Cardiac fibroblast (primary cell): Measurements from ENCODE around the gene LRIG1.

ENCODE experiments used
- DNase-seq, 2 donors: peaks; one replicate each; pipeline versions ENCODE4 v3.0.0 to v3.0.0-alpha.2; 2010; ENCODE audit warnings: low read depth in 2 of 2
- H3K4me3 ChIP-seq, 2 donors: replicated peaks in 1 of 2; 1 replicate in 1 of 2; 2 replicates in 1 of 2; pipeline ENCODE4 v1.5.1; 2011; ENCODE audit warnings: low read depth in 2 of 2, low read length in 2 of 2, mild to moderate bottlenecking in 2 of 2, moderate library complexity in 1 of 2
- TF ChIP-seq, protein P1 (sequence below): IDR thresholded peaks from one replicate; pipeline ENCODE4 v1.5.1; 2011; ENCODE audit warnings: low read depth, mild to moderate bottlenecking, low read length, inconsistent platforms

Gene LRIG1

DNA sequence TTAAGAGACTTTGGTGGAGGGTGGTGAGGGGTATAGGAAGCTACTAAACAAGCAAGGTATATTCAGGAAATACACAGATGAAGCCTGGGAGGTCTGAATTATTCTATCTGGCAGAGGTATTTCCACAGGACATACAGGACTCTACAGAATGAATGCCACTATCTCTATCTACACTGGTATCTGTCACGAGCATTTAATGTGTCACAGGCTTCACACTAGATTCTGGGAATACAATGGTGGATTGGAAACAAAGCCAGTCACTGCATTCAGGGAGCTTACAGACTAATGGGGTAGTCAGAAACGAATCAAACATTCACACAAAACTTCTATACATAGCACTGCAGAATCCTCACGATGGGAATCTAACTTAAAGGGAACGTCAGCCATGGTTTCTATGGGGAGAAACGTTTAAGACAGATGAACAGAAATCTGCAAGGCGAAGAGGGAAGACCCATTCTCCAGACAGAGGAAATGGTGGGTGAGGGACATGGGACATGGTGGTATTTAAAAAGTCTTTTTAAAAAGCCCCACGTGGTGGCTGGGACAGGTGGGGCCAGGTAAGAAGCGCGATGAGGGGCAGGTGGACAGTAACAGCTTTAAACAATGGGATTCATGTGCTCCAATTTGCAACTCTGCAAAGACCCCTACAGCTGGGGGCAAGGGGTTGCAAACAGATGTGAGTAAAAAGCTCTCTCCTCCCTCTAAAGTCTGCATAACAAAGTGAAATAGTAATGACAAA is 16.5 kb downstream of the LRIG1 start:
- TF ChIP-seq, protein P1, sequence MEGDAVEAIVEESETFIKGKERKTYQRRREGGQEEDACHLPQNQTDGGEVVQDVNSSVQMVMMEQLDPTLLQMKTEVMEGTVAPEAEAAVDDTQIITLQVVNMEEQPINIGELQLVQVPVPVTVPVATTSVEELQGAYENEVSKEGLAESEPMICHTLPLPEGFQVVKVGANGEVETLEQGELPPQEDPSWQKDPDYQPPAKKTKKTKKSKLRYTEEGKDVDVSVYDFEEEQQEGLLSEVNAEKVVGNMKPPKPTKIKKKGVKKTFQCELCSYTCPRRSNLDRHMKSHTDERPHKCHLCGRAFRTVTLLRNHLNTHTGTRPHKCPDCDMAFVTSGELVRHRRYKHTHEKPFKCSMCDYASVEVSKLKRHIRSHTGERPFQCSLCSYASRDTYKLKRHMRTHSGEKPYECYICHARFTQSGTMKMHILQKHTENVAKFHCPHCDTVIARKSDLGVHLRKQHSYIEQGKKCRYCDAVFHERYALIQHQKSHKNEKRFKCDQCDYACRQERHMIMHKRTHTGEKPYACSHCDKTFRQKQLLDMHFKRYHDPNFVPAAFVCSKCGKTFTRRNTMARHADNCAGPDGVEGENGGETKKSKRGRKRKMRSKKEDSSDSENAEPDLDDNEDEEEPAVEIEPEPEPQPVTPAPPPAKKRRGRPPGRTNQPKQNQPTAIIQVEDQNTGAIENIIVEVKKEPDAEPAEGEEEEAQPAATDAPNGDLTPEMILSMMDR = no peak
- DNase-seq = no peak

DNA sequence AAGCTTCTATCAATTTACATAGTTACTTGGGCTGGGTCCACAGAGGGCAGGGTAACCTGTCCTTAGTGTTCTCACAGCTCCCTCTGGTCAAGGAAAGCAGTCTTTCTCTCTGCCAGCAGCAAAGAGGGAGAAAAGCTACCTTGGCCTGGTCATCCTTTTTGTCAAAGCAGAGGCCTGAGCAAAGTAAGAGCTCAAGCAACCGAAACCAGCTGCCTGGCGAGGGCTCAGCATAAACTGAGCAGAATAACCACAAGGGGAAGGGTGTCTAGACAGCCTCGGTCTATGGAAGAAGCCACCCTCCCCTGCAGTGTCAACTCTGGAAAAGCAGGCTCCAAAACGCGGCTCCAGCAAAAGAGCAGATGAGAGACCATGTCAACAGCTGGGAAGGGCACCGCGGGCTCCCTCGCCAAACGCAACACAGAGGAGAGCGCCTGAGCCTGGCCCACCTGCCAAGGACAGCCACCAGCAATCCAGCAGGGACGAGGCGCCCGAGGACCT is 17.4 kb downstream of the LRIG1 start:
- H3K4me3 ChIP-seq = no peak overlapping the region
- TF ChIP-seq, protein P1 = no peak
- DNase-seq = no peak

More for the DNA sequence above, 16.5 kb downstream of the LRIG1 start:
- H3K4me3 ChIP-seq = no peak overlapping the region

GRCh38 chr3:66483006-66483405 is 17.8 kb downstream of the LRIG1 start:
- DNase-seq = peak; percentile 44 to 59
- H3K4me3 ChIP-seq = no peak overlapping the region
- TF ChIP-seq, protein P1 = no peak

GRCh38 chr3:66482018-66482404 is 18.8 kb downstream of the LRIG1 start:
- DNase-seq = no peak
- H3K4me3 ChIP-seq = no peak overlapping the region
- TF ChIP-seq, protein P1 = no peak

DNA sequence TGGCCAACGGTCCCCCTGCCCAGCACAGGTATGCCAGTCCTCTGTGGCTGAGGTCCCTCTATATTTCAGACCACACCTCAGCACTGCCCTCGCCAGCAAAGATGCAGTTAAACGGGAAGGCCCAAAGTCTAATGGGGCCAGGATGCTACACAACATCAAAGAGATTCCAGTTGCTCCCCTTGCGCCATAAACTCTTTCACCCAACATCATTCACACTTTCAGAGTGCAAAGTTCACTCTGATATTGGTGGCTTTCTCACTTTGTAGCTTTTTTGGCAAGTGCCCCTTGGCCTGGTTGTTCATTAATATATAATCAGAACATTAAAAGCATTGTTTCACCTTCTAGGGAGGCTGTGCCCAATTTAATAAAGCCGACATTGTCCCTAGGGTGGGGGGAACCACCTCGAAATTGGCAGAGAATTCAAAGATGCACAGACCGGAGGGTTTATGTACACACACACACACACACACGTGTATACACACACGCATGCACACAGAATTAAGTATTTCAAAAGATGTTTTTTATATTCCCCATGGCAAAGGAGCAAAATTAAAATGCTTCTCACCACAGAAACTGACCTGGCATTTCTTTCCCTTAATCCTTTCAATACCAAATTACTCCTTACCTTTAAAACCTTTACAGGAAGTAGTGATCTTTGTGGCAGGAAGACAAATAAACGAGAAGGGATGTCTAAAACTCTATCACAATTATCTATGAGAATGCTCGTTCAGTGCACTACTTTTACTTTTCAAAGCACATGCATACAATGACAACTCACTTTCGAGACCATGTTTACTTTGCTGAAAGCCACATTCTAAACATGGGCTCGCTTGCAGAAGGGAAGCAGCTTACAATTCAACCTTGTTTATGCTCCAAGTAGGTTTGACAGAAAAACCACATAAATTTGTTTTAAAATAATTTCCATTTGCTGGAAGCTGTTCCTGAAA is 19.5 kb downstream of the LRIG1 start:
- TF ChIP-seq, protein P1 = no peak
- no peak for DNase-seq
- H3K4me3 ChIP-seq = no peak overlapping the region

DNA sequence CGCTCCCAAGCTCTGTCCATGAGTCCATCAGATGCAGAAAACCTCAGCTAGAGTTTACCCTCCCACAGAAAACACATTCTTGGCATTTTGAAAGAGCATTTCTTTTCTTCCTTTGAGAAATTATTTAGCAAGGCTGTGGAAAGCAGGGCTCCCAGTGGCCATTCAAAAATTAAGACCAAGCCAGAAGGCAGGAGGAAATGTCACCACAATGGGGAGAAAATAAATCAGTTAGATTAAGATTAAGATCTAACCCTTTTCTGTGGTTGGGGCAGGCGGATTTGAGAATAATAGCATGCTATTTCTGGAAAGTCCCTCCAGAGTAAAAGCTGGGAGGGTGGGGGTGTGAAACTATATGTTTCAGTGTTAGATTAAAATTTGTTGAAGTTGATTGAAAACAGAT is 20.2 kb downstream of the LRIG1 start:
- TF ChIP-seq, protein P1 = no peak
- no peak overlapping the region for H3K4me3 ChIP-seq
- DNase-seq = peak in 1 of 2 donors; percentile 20
